Measurements from ENCODE around the gene DAB2IP. TPM values are rescaled to one million over a fixed set of nuclear protein-coding genes. Genes with fewer than 3 reads are reported as not detected.
A peak's percentile ranks its signal among the peaks of the same experiment; 100 is the strongest.

The DAB2IP gene
- total RNA-seq, 1 donor from 2014 or later: 71.6 TPM

GRCh38 chr9:121689461-121690157, 38.2 kb downstream of the DAB2IP start:
- no peaks in the 10 kb centered on the region for H3K27me3 ChIP-seq
- intact Hi-C loops (cut with DNase I): no loop called here
- no peak overlapping the region for H3K27ac ChIP-seq
- H3K36me3 ChIP-seq: no peaks in the 10 kb centered on the region
- DNase-seq (ENCODE audit: low spot score in 2 of 2): no peak
- no peak overlapping the region for H3K4me3 ChIP-seq
- no peaks in the 10 kb centered on the region for H3K9me3 ChIP-seq
- TF ChIP-seq CTCF (IDR thresholded peaks at IDR 0.05): no peak
- peaks cover 6 to 17% of the 10 kb centered on the region in 2 donors for H3K4me1 ChIP-seq

- no peak for TF ChIP-seq CTCF (IDR thresholded peaks at IDR 0.05)
- peak overlapping the region; percentile 85 to 86 for H3K27ac ChIP-seq
- H3K4me1 ChIP-seq: peaks cover 6 to 17% of the 10 kb centered on the region in 2 donors
- H3K36me3 ChIP-seq: no peaks in the 10 kb centered on the region
- no peak for DNase-seq (ENCODE audit: low spot score in 2 of 2)
- no peaks in the 10 kb centered on the region for H3K9me3 ChIP-seq
- no peaks in the 10 kb centered on the region for H3K27me3 ChIP-seq
- intact Hi-C loops (cut with DNase I): no loop called here
- H3K4me3 ChIP-seq: no peak overlapping the region
These were observed 38.9 kb downstream of the DAB2IP start for GRCh38 chr9:121690316-121690715.

DNA sequence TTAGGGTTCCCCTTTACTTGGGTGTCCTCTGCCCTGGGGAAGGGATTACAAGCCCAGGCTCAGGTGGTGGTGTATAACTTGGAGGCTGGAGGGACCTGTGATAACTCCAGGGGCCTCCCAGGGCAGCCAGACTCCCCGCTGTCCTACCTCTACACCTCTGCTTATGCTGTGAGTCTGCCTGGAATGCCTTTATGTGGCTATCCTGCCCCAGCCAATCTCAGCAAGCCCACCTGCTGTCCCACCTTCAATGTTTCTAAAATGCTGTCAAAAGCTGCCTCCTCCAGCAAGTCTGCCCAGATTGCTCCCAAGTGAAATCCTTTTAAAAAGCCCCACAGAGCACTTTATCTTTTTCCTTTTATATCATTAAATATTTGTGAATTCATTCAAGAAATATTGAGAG, 39.3 kb downstream of the DAB2IP start:
- no peak for DNase-seq (ENCODE audit: low spot score in 2 of 2)
- intact Hi-C loops (cut with DNase I): no loop called here
- H3K9me3 ChIP-seq: no peaks in the 10 kb centered on the region
- TF ChIP-seq CTCF (IDR thresholded peaks at IDR 0.05): no peak
- H3K27ac ChIP-seq: peak overlapping the region; percentile 85 to 86
- H3K27me3 ChIP-seq: no peaks in the 10 kb centered on the region
- H3K36me3 ChIP-seq: no peaks in the 10 kb centered on the region
- H3K4me1 ChIP-seq: peaks cover 6 to 17% of the 10 kb centered on the region in 2 donors
- no peak overlapping the region for H3K4me3 ChIP-seq

- peaks cover 6 to 17% of the 10 kb centered on the region in 2 donors for H3K4me1 ChIP-seq
These were observed 40.5 kb downstream of the DAB2IP start for GRCh38 chr9:121691890-121692289.

DNA sequence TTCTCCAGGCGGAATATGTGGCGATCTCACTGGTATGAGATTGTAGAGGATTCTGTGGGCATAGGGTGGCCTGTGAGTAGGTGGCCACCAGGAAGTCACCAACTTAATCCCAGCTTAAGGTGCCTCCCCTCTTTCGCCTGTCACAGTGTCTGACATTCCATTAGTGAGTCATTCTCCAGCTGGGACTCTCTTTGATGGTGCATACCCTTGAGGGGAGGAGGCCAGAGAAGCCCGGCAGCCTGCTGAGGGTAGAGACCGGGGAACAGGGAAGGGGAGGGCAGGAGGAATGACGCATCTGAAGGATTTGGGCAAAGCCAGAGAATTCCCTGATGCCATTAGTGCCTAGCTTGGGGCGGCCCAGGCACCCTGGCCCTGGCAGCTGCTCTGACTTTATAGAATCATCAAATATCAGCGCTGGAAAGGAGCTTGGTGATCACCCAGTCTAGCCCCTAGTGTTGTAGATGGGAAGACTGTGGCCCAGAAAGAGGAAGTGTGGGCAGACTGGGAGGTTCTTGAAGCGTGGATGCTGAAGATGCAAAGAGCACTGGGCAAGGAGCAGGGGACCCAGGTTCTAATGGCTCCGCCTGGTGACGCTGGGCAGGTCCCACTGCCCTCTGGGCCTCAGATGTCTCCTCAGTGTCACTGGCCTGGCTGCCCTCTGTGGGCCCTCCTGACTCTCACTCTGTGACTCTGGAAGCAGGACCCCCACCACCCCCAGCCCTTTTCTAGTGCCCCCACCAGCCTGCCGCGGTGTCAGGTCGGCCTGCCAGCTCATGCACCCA, 41.4 kb downstream of the DAB2IP start:
- no peaks in the 10 kb centered on the region for H3K9me3 ChIP-seq
- intact Hi-C loops (cut with DNase I): loop anchor here (2.0 kb wide), 1 partner anchor 52 kb away; no protein-coding TSS in a partner anchor
- TF ChIP-seq CTCF (IDR thresholded peaks at IDR 0.05): no peak
- H3K27me3 ChIP-seq: no peaks in the 10 kb centered on the region
- H3K27ac ChIP-seq: peak overlapping the region; percentile 85 to 86
- DNase-seq (ENCODE audit: low spot score in 2 of 2): peak in 1 of 2 donors; percentile 84
- H3K36me3 ChIP-seq: no peaks in the 10 kb centered on the region
- no peak overlapping the region for H3K4me3 ChIP-seq
- peaks cover 6 to 17% of the 10 kb centered on the region in 2 donors for H3K4me1 ChIP-seq

More at GRCh38 chr9:121691890-121692289, 40.5 kb downstream of the DAB2IP start:
- Histone ChIP-seq H3K27me3 (no peaks in the 10 kb centered on the region), H3K9me3 (no peaks in the 10 kb centered on the region), H3K36me3 (no peaks in the 10 kb centered on the region), H3K4me3 (no peak overlapping the region), H3K27ac (peak overlapping the region; percentile 85 to 86)
- no peak for DNase-seq (ENCODE audit: low spot score in 2 of 2)
- intact Hi-C loops (cut with DNase I): loop anchor here (2.0 kb wide), 1 partner anchor 53 kb away; no protein-coding TSS in a partner anchor
- TF ChIP-seq CTCF (IDR thresholded peaks at IDR 0.05): no peak
